Central memory CD8-positive, alpha-beta T cell (primary cell): ENCODE results near the gene HNRNPA1.
"Not testable (repeated sequence)": the region's sequence is repeated elsewhere in the genome, so short reads cannot be mapped to it uniquely, and the experiment has no call there.

Source experiments
- ATAC-seq: fragments of 150-1000 bp; cut with Tn5 transposase; replicated peaks from 2 replicates; pipeline ENCODE4 v1.10.0; 2022; ENCODE audit warnings: mild to moderate bottlenecking, moderate FRiP score, moderate number of reproducible peaks; ENCODE audit not compliant: poor library complexity, severe bottlenecking; ENCODE audit errors: extremely low read depth
- DNase-seq, 2 donors: peaks; one replicate each; pipeline ENCODE4 v3.0.0; 2021; ENCODE audit warnings: low spot score in 2 of 2
- H3K27ac Mint-ChIP-seq: one replicate; pipeline ENCODE4 v1.8.0; 2022; ENCODE audit warnings: low read depth, mild to moderate bottlenecking, moderate library complexity, mixed read lengths
- H3K27me3 Mint-ChIP-seq: one replicate; pipeline ENCODE4 v1.8.0; 2022; ENCODE audit warnings: mixed read lengths
- H3K36me3 Mint-ChIP-seq: one replicate; pipeline ENCODE4 v1.8.0; 2022; ENCODE audit warnings: mild to moderate bottlenecking, moderate library complexity, mixed read lengths; ENCODE audit not compliant: insufficient read depth
- H3K4me1 Mint-ChIP-seq: one replicate; pipeline ENCODE4 v1.8.0; 2022; ENCODE audit warnings: mixed read lengths
- H3K4me3 Mint-ChIP-seq: one replicate; pipeline ENCODE4 v1.8.0; 2022; ENCODE audit warnings: mild to moderate bottlenecking, moderate library complexity, mixed read lengths
- H3K9me3 Mint-ChIP-seq: one replicate; pipeline ENCODE4 v1.8.0; 2022; ENCODE audit warnings: mixed read lengths

Gene HNRNPA1

GRCh38 chr12:54306925-54307741, 26.6 kb downstream of the HNRNPA1 start:
- Mint-ChIP-seq H3K4me1 (peaks cover 29% of the 10 kb centered on the region), H3K27ac (peak overlapping the region; percentile 47), H3K4me3 (no peak overlapping the region), H3K36me3 (no peaks in the 10 kb centered on the region), H3K9me3 (no peaks in the 10 kb centered on the region), H3K27me3 (peaks cover 19% of the 10 kb centered on the region)
- DNase-seq (no peak), ATAC-seq (peak; percentile 28)

- Mint-ChIP-seq H3K36me3 (no peaks in the 10 kb centered on the region), H3K9me3 (no peaks in the 10 kb centered on the region), H3K4me3 (no peak overlapping the region), H3K27ac (no peak overlapping the region), H3K27me3 (peaks cover 9% of the 10 kb centered on the region), H3K4me1 (peaks cover 14% of the 10 kb centered on the region)
- no peak for DNase-seq
- ATAC-seq = no peak
These were observed 30.5 kb downstream of the HNRNPA1 start for GRCh38 chr12:54311051-54311450.

- H3K4me3 Mint-ChIP-seq, DNase-seq, H3K36me3 Mint-ChIP-seq, ATAC-seq, H3K9me3 Mint-ChIP-seq, H3K4me1 Mint-ChIP-seq, H3K27me3 Mint-ChIP-seq, H3K27ac Mint-ChIP-seq: not testable (repeated sequence)
These were observed 31.8 kb downstream of the HNRNPA1 start for GRCh38 chr12:54312309-54312708.

GRCh38 chr12:54321363-54321762, 40.8 kb downstream of the HNRNPA1 start:
- Mint-ChIP-seq H3K4me1 (peaks cover 18% of the 10 kb centered on the region), H3K27me3 (no peaks in the 10 kb centered on the region), H3K36me3 (peaks cover 9% of the 10 kb centered on the region), H3K27ac (no peak overlapping the region), H3K9me3 (no peaks in the 10 kb centered on the region), H3K4me3 (no peak overlapping the region)
- DNase-seq (no peak), ATAC-seq (no peak)

- peak within 1 kb of the TSS; percentile 100 for H3K27ac Mint-ChIP-seq
These were observed 44.3 kb downstream of the HNRNPA1 start, which contains the start of gene COPZ1 for GRCh38 chr12:54324617-54325441. Gene COPZ1 (plus strand): TSS chr12:54325131. CDS start chr12:54325164, 33 bp downstream.

GRCh38 chr12:54325442-54326109, 45.0 kb downstream of the HNRNPA1 start:
- H3K27me3 Mint-ChIP-seq, DNase-seq, ATAC-seq, H3K9me3 Mint-ChIP-seq: not testable (repeated sequence)
- peak overlapping the region; percentile 96 for H3K4me3 Mint-ChIP-seq
- H3K4me1 Mint-ChIP-seq = peaks cover 47% of the 10 kb centered on the region
- peak overlapping the region; percentile 100 for H3K27ac Mint-ChIP-seq
- peaks cover 11% of the 10 kb centered on the region for H3K36me3 Mint-ChIP-seq

More at GRCh38 chr12:54324617-54325441, 44.3 kb downstream of the HNRNPA1 start, which contains the start of gene COPZ1:
- Mint-ChIP-seq H3K36me3 (peaks cover 11% of the 10 kb centered on the region), H3K4me3 (peak within 1 kb of the TSS; percentile 96), H3K27me3 (no peaks in the 10 kb centered on the region), H3K4me1 (peaks cover 41% of the 10 kb centered on the region), H3K9me3 (no peaks in the 10 kb centered on the region)
- DNase-seq = peak; percentile 83 to 92
- ATAC-seq = peak; percentile 98

- DNase-seq (no peak), ATAC-seq (no peak)
- Mint-ChIP-seq H3K4me1 (peaks cover 50% of the 10 kb centered on the region), H3K36me3 (peaks cover 9% of the 10 kb centered on the region), H3K27me3 (no peaks in the 10 kb centered on the region), H3K4me3 (peak overlapping the region; percentile 15), H3K27ac (no peak overlapping the region), H3K9me3 (no peaks in the 10 kb centered on the region)
These were observed 48.2 kb downstream of the HNRNPA1 start for GRCh38 chr12:54328595-54329337.

GRCh38 chr12:54329759-54330158, 49.2 kb downstream of the HNRNPA1 start:
- Mint-ChIP-seq H3K27ac (peak overlapping the region; percentile 82), H3K4me1 (peaks cover 44% of the 10 kb centered on the region)
- ATAC-seq = no peak

GRCh38 chr12:54330442-54330841, 49.9 kb downstream of the HNRNPA1 start:
- peaks cover 4% of the 10 kb centered on the region for H3K36me3 Mint-ChIP-seq
- H3K9me3 Mint-ChIP-seq = no peaks in the 10 kb centered on the region
- peak overlapping the region; percentile 82 for H3K27ac Mint-ChIP-seq
- no peak overlapping the region for H3K4me3 Mint-ChIP-seq
- H3K4me1 Mint-ChIP-seq = peaks cover 38% of the 10 kb centered on the region
- ATAC-seq (no peak), DNase-seq (no peak)
- H3K27me3 Mint-ChIP-seq = no peaks in the 10 kb centered on the region

More at GRCh38 chr12:54329759-54330158, 49.2 kb downstream of the HNRNPA1 start:
- no peak overlapping the region for H3K4me3 Mint-ChIP-seq
- no peaks in the 10 kb centered on the region for H3K27me3 Mint-ChIP-seq
- H3K36me3 Mint-ChIP-seq = peaks cover 9% of the 10 kb centered on the region
- no peaks in the 10 kb centered on the region for H3K9me3 Mint-ChIP-seq
- no peak for DNase-seq

- Mint-ChIP-seq H3K4me1 (peaks cover 39% of the 10 kb centered on the region), H3K4me3 (no peak overlapping the region), H3K9me3 (no peaks in the 10 kb centered on the region), H3K27me3 (no peaks in the 10 kb centered on the region), H3K36me3 (peaks cover 4% of the 10 kb centered on the region), H3K27ac (peak overlapping the region; percentile 82)
- DNase-seq = no peak
- ATAC-seq = no peak
These were observed 50.9 kb downstream of the HNRNPA1 start for GRCh38 chr12:54331461-54331860.

- no peak overlapping the region for H3K27ac Mint-ChIP-seq
- DNase-seq = no peak
- no peaks in the 10 kb centered on the region for H3K27me3 Mint-ChIP-seq
- no peak for ATAC-seq
- H3K9me3 Mint-ChIP-seq = no peaks in the 10 kb centered on the region
- H3K4me3 Mint-ChIP-seq = no peak overlapping the region
- H3K4me1 Mint-ChIP-seq = peaks cover 40% of the 10 kb centered on the region
- peaks cover 2% of the 10 kb centered on the region for H3K36me3 Mint-ChIP-seq
These were observed 53.0 kb downstream of the HNRNPA1 start for GRCh38 chr12:54333420-54334034.
